Left forelimb (tissue), 1 donor: ENCODE data around the gene ABI3.
A peak's percentile ranks its signal among the peaks of the same experiment; 100 is the strongest.

Experiments
- DNase-seq: peaks from one replicate; pipeline ENCODE4 v3.0.0-alpha.2; 2018; ENCODE audit warnings: low spot score

The ABI3 gene

DNA sequence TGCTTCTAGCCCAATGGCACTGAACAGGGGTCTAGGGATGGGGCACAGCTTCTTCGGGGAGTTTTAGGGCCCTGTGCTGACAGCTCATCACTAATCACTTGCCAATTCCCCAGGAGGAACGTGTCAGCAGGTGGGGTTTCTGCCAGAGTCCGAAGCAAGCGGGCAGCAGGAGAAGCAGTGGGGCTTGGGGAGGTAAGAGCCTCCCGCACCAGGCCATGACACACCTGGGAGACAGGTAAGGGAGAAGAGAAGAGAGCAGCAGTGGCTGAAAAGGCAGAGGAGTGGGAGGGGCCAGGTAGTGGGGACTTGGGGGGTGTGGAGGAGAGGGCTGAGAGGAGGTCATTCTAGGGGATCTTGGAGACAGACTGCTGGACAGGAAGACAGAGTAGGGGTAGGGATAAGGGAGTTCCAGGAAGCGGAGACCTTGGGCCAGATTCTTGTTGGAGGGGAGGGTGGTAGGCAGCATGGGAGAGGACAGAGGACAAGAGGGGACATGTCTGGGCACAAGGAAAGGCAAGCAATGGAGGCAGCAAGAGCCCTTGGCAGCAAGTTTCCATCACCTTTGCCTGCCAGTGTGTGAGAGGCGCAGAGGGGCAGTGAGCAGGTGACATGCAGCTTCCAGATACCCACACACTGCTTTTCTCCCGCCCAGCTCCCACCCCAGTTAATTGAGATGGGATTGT, 15.2 kb downstream of the ABI3 start:
- no peak for DNase-seq

- DNase-seq = no peak
Measured at GRCh38 chr17:49226771-49227435, 16.4 kb downstream of the ABI3 start.

- no peak for DNase-seq
Measured at GRCh38 chr17:49227436-49228261, 17.1 kb downstream of the ABI3 start.

GRCh38 chr17:49229076-49229804, 18.7 kb downstream of the ABI3 start:
- DNase-seq = no peak

- DNase-seq = no peak
Measured at GRCh38 chr17:49229805-49230600, 19.5 kb downstream of the ABI3 start.

DNA sequence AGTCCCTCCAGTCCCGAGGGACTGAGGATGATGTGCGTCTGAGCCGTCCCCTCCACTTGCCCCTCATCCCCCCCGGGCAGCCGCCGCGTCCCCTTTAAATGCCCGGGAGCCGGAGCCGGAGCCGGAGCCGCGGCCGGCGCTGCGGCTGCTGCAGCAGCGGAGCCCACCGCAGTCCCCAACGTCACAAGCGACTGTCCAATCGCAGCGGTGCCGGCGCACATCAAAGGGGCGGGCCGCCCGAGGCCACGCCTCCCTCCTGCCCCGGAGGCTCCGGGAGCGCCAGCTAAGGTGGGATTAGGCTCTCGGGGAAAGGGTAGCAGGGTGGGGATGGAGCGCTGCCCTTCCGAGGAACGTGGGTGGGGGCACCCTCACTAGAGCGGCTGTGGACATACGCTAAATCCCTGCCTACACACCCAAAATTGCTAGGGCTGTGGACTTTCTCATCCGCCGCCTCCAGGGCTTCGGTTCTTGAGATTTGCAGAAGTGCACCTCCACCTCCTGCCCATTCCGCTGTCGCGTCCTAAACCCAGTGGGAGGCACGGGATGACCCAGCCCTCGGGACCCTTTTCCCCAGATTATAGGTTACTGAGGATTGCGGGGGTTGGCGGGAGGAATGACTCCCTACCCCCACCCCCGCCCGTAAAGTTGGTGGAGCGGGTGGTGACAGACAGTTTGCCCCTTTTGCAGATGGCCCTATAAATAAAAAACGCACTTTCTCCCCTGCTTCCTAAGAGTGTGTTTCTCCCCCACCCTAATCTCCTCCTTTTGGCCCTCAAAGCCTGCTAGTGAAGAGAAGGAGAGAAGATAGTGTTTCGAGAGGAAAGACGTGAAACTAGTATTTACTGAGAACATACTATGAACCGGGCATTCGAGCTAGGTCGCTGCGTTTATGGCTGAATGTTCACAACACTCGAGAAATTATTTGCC, 20.4 kb downstream of the ABI3 start, which contains the start of gene PHOSPHO1:
PHOSPHO1 (minus strand) TSS at position 152 of the 927 bp plus-strand sequence. CDS start 4,096 bp downstream, outside the sequence.
- peak; percentile 90 for DNase-seq

DNA sequence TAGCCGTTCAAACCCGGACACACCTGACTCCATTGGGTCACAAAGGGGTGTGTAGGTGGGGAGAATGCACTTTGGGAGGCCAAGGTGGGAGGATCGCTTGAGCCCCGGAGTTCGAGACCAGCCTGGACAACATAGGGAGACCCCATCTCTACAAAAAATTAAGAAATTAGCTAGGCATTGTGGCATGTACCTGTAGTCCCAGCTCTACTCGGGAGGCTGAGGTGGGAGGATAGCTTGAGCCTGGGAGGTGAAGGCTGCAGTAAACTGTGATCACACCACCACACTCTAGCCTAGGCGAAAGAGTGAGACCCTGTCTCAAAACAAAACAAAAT, 21.0 kb downstream of the ABI3 start:
- DNase-seq = no peak

DNA sequence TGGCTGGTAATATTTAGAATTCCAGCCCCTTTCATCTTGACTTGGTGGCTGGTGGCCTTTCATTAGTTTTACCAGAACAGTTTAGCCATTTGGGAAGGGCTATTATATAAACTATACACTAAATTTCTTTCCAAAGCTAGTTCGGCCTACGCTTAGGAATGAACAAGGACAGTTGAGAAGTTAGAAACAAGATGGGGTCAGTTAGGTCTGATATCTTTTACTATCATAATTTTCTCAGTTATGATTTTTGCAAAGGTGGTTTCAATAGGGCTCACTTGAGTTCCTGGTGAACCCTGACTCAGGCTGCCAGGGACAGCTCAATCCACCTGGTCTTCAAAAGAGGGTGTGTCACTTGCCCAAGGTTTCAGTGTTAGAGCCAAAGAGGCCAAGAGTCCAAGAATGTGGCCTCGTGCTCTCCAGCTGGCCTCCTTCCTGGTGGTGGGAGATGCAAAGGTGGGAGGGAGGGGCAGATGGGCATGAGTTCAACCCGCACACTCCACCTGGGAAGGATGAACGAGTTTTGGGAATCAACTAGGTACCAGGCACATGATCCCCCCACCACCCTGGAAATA, 24.1 kb downstream of the ABI3 start:
- DNase-seq = no peak

GRCh38 chr17:49235896-49236295, 25.4 kb downstream of the ABI3 start:
- DNase-seq = no peak

DNA sequence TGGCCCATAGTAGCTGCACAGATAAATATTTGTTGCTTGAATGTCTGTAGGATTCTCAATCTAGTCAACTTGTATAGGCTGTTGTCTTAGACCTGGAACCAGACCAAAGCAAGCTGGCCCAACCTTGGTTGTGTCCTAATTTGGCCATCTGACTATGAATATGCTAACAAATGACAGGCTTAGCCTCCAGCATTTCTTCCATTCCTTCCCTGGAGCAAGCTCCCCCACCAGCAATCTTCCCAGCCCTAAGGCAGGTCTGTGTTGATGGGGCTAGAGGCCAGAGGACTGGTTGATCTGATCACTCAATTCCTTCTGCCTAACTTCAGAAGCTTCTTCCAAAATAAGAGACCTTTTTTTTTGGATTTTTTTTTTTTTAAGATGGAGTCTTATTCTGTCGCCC, 29.5 kb downstream of the ABI3 start:
- DNase-seq = no peak

DNA sequence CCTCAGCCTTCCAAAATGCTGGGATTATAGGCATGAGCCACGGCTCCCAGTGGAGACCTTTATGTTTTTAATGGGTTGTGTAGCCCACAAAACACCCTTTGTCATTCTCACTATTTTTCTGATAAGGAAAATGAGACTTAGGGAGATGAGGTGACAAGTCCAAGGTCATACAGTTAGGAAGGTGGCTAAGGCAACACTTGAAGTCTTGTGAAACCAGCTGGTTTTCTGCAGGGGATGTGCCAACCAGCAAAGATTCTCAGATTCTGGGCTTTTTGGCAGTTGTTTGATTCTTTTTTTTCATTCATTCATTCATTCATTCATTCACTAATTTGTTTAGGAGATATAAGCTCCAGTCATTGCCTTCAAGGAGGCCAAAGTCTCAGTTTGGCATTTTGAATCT, 30.1 kb downstream of the ABI3 start:
- no peak for DNase-seq

DNA sequence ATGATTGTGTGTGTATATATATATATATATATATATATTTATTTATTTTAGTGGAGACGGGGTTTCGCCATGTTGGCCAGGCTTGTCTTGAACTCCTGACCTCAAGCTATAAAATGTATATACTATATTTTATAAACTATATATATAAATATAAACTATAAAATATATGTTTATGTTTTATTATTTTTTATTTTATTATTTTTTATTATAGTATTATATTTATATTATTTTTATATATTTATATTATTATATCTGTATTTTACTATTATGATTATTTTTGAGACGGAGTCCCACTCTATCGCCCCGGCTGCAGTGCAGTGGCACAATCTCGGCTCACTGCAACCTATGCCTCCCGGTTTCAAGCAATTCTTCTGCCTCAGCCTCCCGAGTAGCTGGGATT, 30.5 kb downstream of the ABI3 start:
- DNase-seq = no peak

DNA sequence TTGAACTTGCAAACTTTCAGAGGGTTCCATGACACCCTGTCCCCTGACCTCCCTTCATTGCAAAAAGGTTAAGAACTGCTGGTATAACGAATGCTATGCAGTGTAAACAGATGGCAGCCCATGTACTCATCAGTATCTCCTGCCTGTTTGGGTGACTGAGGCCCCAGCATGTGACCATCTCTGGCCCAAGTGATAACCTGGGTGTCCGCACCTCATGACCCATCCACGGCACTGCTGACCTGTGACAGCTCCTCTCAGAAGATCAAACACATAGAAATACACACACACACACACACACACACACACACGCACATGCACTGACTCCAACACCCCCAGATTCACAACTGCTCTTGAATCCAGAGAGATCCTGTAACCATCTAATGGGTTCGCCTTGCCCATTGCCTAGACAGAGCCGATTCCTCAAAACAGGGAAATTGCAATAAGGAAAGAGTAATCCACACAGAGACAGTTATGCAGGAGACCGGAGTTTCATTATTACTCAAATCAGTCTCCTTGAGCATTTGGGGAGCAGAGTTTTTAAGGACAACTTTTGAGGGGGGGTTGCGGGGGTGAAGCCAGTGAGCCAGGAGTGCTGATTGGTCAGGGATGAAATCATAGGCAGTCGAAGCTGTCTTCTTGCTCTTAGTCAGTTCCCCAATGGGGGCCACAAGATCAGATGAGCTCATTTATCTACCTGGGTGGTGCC, 31.3 kb downstream of the ABI3 start:
- no peak for DNase-seq

GRCh38 chr17:49242813-49243212, 32.3 kb downstream of the ABI3 start:
- DNase-seq = no peak

GRCh38 chr17:49244839-49245238, 34.3 kb downstream of the ABI3 start:
- DNase-seq = no peak

DNA sequence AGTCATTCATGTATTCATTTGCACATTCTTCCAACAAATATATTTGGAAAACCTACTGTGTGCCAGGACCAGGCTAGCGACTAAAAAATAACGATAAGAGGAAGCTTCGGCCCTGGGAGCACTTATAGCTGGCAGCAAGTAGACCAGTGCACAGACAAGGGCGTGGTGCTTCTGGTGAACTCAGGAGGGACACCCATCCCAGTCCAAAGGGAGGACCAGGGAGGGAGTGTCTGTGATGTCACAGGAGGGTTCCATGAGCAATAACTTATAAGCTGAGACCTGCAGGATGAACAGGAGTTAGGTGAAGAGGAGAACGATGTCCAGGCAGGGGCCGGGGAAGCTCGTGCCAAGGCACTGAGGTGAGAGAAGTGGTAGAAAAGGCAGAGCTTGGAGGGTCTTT, 37.4 kb downstream of the ABI3 start:
- no peak for DNase-seq

DNA sequence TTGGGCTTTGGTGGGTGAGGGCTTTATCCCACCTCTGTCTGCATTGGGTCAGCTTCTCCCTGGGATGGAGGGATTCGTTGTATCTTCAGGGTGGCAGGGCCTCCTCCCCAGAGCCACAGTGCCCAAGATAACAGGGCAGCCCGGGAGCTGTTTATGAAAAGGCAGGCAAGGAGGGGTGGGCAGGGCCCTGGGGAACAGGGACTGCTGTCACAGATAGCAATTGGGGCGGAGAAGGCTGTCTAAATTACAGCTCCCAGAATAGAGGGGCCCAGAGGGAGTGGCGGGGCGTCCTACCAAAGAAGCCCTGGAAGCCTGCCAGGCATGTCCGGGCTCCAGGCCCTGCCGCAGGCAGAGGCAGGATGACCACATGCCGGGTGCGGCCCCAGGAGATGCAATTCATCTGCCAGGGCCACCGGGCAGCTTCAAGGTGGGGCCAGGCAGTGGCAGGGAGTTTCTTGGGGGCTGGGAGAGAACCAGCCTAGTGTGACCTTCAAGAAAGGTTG, 38.8 kb downstream of the ABI3 start:
- DNase-seq = peak; percentile 73

DNA sequence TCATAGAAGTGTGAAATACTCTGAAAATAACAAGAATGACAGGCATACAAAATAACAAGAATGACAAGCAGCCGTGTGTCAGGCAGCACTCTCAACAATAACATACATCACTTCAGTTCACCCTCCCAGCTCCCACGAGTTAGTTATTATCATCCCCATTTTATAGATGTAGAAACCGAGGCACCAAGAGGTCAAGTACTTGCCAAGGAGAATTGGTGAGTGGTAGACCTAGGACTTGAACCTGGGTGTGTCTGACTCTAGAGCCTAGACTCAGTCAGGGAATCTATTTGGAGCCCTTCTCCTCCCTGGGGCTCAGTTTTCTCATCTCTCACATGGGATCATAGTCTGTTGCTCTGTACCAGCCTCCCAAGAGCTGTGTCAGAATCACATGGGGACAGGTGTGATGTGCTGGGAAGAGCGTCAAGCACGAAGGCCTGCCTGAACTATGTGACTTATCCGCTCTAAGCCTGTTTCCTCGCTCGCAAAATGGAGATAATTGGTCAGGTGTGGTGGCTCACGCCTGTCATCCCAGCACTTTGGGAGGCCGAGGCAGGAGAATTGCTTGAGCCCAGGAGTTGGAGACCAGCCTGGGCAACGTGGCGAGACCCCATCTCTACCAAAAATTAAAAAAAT, 39.5 kb downstream of the ABI3 start:
- no peak for DNase-seq
